ENCODE results near the gene CLTA.
"Not testable (repeated sequence)": the region's sequence is repeated elsewhere in the genome, so short reads cannot be mapped to it uniquely, and the experiment has no call there.

The CLTA gene

DNA sequence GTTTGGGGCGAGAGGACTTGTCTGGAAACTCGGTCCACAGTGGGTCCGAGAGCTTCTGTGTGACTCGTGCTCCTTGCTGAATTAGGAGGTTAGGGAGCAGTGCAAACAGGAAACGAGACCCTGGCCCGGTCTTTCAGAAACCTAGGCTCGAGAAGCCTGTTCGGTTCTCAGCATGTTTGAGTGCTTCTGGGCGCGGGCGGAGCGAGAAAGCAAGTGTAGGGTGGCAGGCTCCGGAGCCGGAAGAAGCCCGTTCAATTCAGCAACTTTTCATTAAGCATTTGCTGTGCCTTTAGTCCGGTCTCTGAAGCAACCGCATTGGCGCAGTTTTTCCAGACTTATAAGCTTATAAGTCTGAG lies 547 bp downstream of the CLTA start:
- peak; percentile 14 to 67 (median 21) for DNase-seq

DNA sequence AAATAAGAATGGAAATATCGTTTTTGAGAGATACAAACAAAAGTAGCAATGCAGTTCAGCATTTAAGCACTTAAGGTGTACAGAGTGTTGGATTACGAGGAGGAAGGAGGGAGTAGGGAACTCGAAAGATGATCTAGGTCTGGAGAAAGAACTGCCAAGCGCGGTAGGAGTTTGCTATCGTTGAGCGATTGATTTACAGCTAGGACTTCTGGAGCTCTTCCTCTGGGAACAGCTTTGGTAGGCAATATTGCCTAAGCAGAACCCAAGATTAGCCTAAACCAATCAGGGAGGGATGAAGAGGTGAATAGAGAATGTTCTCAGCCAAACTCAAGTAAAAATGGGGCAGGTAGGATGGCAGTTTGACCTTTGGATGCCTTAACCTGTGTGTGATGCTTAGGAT lies 965 bp downstream of the CLTA start:
- DNase-seq = no peak

- DNase-seq = no peak
These were observed 1.5 kb downstream of the CLTA start for GRCh38 chr9:36192196-36192595.

- DNase-seq = no peak
These were observed 2.3 kb downstream of the CLTA start for GRCh38 chr9:36193023-36193422.

DNA sequence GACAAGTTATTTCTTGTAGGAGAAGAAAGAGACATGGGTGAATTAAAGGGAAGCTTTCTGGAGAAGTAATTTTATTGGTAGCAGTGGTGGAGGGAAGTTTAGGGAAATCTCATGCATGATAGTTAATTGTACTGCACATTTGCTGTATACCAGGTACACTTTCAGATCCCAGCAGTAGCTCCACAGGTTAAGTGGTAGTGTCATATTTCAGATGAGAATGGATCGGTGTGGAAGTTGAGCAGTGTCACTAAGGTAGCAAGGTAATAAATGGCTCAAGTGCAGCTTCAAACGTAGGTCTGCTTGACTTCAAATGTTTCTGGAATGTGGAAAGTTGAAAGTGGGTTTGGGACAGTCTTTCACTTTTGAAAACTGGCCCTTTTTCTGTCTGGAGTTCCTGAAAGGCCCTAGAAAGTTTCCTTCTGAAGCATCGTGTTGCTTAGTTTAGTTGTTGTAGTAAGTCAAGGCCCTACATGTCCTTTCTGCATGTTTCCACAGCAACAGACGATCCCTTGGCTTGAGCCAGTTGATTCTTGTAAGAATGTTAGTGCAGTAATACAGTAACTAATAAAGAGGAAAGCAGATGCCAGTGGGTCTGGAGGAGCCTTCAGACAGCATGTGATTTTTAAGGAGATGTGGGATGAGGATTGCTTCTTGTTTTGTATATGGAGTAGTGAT lies 3.7 kb downstream of the CLTA start:
- no peak for DNase-seq

DNA sequence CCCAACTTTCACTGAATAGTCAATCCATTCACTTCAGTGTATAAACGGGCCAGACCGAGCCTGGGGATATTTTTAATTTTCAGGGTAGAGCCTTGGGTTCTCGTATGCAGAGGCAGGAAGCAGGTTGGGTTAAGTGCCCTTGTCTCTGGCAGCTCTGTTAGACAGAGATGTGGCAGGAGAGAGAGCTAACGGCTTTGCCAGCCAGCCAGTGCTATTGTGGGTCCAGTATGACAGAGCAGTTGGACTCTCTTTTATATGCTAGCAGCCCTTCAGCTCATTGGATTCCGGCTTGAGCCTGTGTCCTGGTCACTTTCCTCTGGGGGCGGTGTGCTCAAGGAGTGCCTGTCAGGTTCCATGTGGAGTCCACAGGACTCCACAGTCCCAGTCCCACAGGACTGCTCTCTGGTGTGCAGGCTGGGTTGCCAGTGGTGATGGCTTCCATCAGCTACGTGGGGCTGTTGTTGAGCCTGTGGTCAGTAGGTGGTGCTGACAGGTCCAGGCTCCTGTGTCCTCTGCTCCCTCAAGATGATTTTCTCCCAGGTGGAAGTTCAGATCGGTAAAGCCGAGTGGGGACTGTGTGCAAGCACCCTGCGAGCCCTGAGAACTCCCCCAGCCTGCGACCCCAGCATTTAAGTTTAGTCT lies 14.3 kb downstream of the CLTA start:
- no peak for DNase-seq

- no peak for DNase-seq
These were observed 16.3 kb downstream of the CLTA start for GRCh38 chr9:36207016-36207415.

- peak in 1 of 5 experiments; percentile 47 for DNase-seq
These were observed 16.9 kb downstream of the CLTA start for GRCh38 chr9:36207546-36208012.

- peak in 1 of 5 experiments; percentile 35 for DNase-seq
These were observed 18.0 kb downstream of the CLTA start for GRCh38 chr9:36208521-36209253.

DNA sequence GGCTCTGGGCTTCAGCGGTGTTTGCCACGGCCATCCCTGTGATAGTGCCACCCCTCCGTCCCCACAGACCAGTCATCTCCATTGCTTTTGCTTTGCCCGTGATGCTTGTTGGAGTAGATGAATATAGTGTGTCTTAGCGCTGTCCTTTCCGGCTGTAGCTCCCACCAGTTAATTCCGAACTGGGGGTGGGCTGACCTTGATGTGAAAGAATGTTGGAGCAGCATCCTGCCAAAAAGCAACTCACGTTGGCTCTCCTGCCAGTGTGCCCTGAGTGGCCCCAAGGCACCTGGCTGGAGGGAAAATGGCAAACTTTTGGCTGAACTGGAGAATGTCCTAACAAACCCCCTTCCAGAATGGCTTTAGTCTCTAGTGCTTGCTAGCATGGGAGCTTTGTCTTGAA lies 20.0 kb downstream of the CLTA start:
- no peak for DNase-seq

GRCh38 chr9:36211510-36211909 lies 20.8 kb downstream of the CLTA start:
- DNase-seq = no peak

DNA sequence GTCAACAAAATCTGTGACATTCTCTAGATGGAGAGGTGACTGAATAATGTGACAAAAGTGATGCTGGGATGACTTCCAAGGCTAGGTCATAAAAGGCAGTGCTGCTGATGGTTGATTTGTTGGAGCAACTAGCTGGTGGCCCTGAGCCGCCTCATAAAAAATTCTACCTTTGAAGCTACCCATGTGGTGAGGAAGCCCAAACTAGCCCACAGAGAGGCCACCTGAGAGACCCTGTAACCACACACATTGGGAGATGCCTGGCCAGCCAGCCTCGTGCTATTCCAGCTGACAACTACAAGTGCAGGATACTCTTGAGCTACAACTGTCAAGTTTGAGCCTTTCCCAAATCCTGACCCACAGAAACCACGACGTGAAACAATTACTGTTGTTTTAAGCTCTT lies 22.7 kb downstream of the CLTA start:
- no peak for DNase-seq

DNA sequence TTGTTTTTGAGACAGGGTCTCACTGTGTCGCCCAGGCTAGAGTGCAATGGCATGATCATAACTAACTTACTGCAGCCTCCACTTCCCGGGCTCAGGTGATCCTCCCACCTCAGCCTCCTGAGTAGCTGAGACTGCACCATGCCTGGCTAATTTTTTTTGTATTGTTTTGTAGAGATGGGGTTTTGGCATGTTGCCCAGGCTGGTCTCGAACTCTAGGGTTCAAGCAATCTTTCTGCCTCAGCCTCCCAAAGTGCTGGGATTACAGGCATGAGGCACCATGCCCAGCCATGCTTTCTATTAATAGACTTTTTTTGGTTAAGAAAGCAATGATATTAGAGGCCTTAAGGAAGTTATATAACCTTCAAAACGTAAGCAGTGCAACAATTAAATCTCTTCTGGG lies 23.3 kb downstream of the CLTA start:
- DNase-seq = no peak

GRCh38 chr9:36214571-36214970 lies 23.9 kb downstream of the CLTA start:
- no peak for DNase-seq

DNA sequence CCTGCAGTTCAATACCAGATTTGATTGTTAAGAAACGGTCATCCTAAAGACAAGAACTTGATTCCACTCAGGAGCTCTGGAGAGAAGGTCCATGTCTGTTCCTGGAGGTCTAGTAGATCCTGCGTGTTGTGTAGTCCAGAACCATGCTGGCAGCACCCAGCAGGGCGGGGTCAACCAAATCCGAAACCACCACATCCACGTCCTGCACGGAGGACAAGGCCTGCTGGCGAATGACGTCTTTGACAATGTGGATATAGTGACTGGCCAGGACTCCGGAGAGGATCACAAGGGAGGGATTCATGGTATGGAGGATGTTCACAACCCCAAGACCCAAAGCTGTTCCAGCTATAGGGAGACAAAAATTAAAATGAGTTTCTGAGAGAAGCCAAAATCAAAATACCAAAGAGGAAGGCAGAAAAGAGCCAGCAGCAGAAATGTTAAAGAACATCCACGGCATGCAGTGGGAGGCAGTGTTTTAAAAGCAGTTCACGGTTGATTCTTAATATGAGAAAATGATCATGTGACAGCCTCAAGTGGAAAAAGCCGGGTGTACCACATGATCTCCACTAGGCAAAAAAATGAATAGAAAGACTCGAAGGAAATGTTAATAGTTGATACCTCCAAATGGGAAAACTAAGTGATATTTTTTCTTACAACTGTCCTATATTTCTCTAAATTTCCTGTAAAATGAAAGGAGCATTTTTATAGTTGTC lies 26.7 kb downstream of the CLTA start:
- peak in 1 of 5 experiments; percentile 36 for DNase-seq

GRCh38 chr9:36218011-36218410 lies 27.3 kb downstream of the CLTA start:
- no peak for DNase-seq

DNA sequence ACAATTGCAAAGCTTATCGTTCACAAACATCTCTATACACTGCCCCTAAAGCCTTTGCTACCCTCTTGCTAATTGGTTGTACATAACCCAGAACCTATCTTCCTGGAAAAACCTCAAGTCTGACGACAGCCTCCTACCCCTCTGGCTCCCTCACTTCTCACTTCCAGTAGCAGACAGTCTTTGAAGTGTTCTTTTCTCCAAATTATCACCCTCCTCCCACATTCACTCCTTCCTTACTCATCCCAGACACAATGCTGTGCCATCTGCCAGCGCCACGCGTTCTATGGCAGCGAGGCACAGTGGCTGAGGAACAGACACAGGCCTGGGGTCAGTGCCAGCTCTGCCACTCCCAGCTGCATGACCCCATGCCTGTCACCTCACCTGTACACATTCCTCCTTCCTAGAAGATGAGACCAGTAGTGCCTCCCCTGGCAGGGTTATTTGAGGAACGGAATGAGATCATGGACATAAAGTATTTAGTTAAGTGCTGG lies 27.7 kb downstream of the CLTA start:
- DNase-seq = peak in 1 of 5 experiments; percentile 82

- no peak for DNase-seq
These were observed 30.9 kb downstream of the CLTA start for GRCh38 chr9:36221667-36222066.

GRCh38 chr9:36222449-36222848 lies 31.7 kb downstream of the CLTA start:
- peak in 1 of 5 experiments; percentile 12 for DNase-seq

- DNase-seq = no peak
These were observed 46.5 kb downstream of the CLTA start for GRCh38 chr9:36237230-36237629.

DNA sequence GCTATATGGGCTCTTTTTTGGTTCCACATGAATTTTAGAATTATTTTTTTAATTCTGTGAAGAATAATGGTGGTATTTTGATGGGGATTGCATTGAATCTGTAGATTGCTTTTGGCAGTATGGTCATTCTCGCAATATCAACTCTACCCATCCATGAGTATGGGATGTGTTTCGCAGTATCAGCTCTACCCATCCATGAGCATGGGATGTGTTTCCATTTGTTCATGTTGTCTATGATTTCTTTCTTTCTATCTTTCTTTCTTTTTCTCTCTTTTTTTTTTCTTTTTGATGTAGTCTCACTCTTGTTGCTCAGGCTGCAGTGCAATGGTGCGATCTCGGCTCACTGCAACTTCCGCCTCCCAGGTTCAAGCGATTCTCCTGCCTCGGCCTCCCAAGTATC lies 48.5 kb downstream of the CLTA start:
- not testable (repeated sequence) for DNase-seq

GRCh38 chr9:36239675-36240074 lies 49.0 kb downstream of the CLTA start:
- not testable (repeated sequence) for DNase-seq

GRCh38 chr9:36245906-36246305 lies 55.2 kb downstream of the CLTA start:
- DNase-seq = no peak

Measured in T-helper 2 cell (primary cell).